HepG2 (cell line): ENCODE results near the gene CATSPERB. TPM values are rescaled to one million over a fixed set of nuclear protein-coding genes. Genes with fewer than 3 reads are reported as not detected.
"Not testable (repeated sequence)": the region's sequence is repeated elsewhere in the genome, so short reads cannot be mapped to it uniquely, and the experiment has no call there.

ENCODE experiments used
- ATAC-seq: fragments of 200-7000 bp; cut with Tn5 transposase; 3 replicates; pipeline ENCODE4 v1.9.1; 2020; ENCODE audit warnings: mild to moderate bottlenecking, moderate library complexity
- BruUV-seq: library from RNA; stranded (reverse); fragments of 400-500 nt; replicated peaks from 2 replicates; lab custom pipeline; 2021; lab: Mats Ljungman, UMichigan
- CTCF ChIA-PET: fragments of 300-600 bp; formaldehyde crosslinking; extraction: SDS; loops from one replicate; lab custom pipeline; 2021; ENCODE audit warnings: low total read pairs, inconsistent platforms, low intra/inter-chr PET ratio; lab: Yijun Ruan, JAX
- POLR2A ChIA-PET: fragments of 350-600 bp; sonication (Branson Sonifier 250); formaldehyde crosslinking; loops from one replicate; lab custom pipeline; 2020; ENCODE audit warnings: antibody characterized with exemption, inconsistent platforms; lab: Yijun Ruan, JAX
- DNase-seq: peaks from one replicate; pipeline ENCODE4 v3.0.0-alpha.2; 2015; ENCODE audit warnings: low spot score
- FAIRE-seq: peaks from 3 replicates; lab custom pipeline; 2011; peaks lifted over from hg19 to GRCh38; lab: Jason Lieb, UNC
- H2AFZ ChIP-seq: one replicate; pipeline ENCODE4 v1.6.1; 2011; ENCODE audit warnings: low read length, inconsistent platforms
- H3K27ac ChIP-seq: fragments of 300-600 bp; 3 replicates; pipeline ENCODE4 v1.8.0; 2011; ENCODE audit warnings: mixed run types, mild to moderate bottlenecking, mixed read lengths, low read length, inconsistent platforms; ENCODE audit not compliant: insufficient read depth; ENCODE audit errors: extremely low read length
- H3K27me3 ChIP-seq, 2 experiments: fragments of 200-600 bp in 1 of 2; 2 replicates in 1 of 2; 3 replicates in 1 of 2; pipeline versions ENCODE4 v1.6.0 to v1.8.0; 2011; ENCODE audit warnings: low read length in 2 of 2, mild to moderate bottlenecking in 2 of 2, moderate library complexity in 2 of 2, inconsistent platforms in 1 of 2; ENCODE audit not compliant: insufficient read depth in 2 of 2, control insufficient read depth in 1 of 2
- H3K36me3 ChIP-seq, 2 experiments: fragments of 200-600 bp in 1 of 2; replicated peaks in 1 of 2; 2 replicates in 1 of 2; 3 replicates in 1 of 2; pipeline versions ENCODE4 v1.5.1 to v1.8.0; 2011; ENCODE audit warnings: low read length in 2 of 2, inconsistent platforms in 1 of 2; ENCODE audit not compliant: insufficient read depth in 2 of 2, control insufficient read depth in 1 of 2
- H3K4me1 ChIP-seq: 2 replicates; pipeline ENCODE4 v1.5.1; 2012; ENCODE audit warnings: low read length, inconsistent platforms; ENCODE audit not compliant: insufficient read depth
- H3K4me2 ChIP-seq: 2 replicates; pipeline ENCODE4 v1.6.0; 2011; ENCODE audit warnings: low read depth, low read length, inconsistent platforms
- H3K4me3 ChIP-seq, 3 experiments: fragments of 200-600 bp in 1 of 3; sonication (generic), shearing (Covaris generic) in 1 of 3; replicated peaks in 1 of 3; 2 replicates each; pipeline ENCODE4 v1.5.1; 2011 to 2016; ENCODE audit warnings: low read length in 3 of 3, inconsistent platforms in 2 of 3, low read depth in 2 of 3, mild to moderate bottlenecking in 2 of 3, control low read depth in 1 of 3, mixed read lengths in 1 of 3; ENCODE audit not compliant: insufficient read depth in 1 of 3
- H3K79me2 ChIP-seq: one replicate; pipeline ENCODE4 v1.6.1; 2011; ENCODE audit warnings: low read length, inconsistent platforms; ENCODE audit not compliant: insufficient read depth
- H3K9ac ChIP-seq: 2 replicates; pipeline ENCODE4 v1.6.0; 2011; ENCODE audit warnings: mild to moderate bottlenecking, low read depth, low read length, inconsistent platforms; ENCODE audit not compliant: insufficient read depth
- H3K9me3 ChIP-seq: 2 replicates; pipeline ENCODE4 v1.5.1; 2012; ENCODE audit warnings: mild to moderate bottlenecking, low read length
- H4K20me1 ChIP-seq: 2 replicates; pipeline ENCODE4 v1.6.0; 2011; ENCODE audit warnings: inconsistent platforms, mild to moderate bottlenecking, low read length, moderate library complexity; ENCODE audit not compliant: insufficient read depth
- BHLHE40 ChIP-seq: IDR thresholded peaks from 2 replicates; pipeline ENCODE4 v1.6.1; 2011; ENCODE audit warnings: low read length, improper control_type of control experiment
- KAT8 ChIP-seq: IDR thresholded peaks from 2 replicates; pipeline ENCODE4 v1.6.1; 2016; ENCODE audit warnings: missing genetic modification reagents, missing compliant biosample characterization
- KLF11 ChIP-seq: IDR thresholded peaks from 2 replicates; pipeline ENCODE4 v1.6.1; 2016; ENCODE audit warnings: missing compliant biosample characterization
- KLF6 ChIP-seq: IDR thresholded peaks from 2 replicates; pipeline ENCODE4 v1.8.0; 2016; ENCODE audit warnings: missing biosample characterization, missing genetic modification reagents
- PAX8 ChIP-seq: sonication (generic); formaldehyde crosslinking; IDR thresholded peaks from 2 replicates; pipeline ENCODE4 v1.8.0; 2022; ENCODE audit warnings: mild to moderate bottlenecking, missing genetic modification reagents, borderline replicate concordance
- RBM22 ChIP-seq: fragments of 200-400 bp; formaldehyde crosslinking; optimal IDR thresholded peaks from 2 replicates; pipeline ENCODE3; 2017; ENCODE audit warnings: mild to moderate bottlenecking, low read length, moderate library complexity
- ZBTB14 ChIP-seq: sonication (generic); formaldehyde crosslinking; IDR thresholded peaks from 2 replicates; pipeline ENCODE4 v1.4.0; 2020; ENCODE audit warnings: missing genetic modification reagents
- ZC3H13 ChIP-seq: sonication (generic); formaldehyde crosslinking; IDR thresholded peaks from 2 replicates; pipeline ENCODE4 v1.8.1; 2023; ENCODE audit warnings: mild to moderate bottlenecking, missing genetic modification reagents, moderate library complexity
- ZNF441 ChIP-seq: sonication (generic); formaldehyde crosslinking; IDR thresholded peaks from 2 replicates; pipeline ENCODE4 v1.7.0; 2021; ENCODE audit warnings: missing genetic modification reagents, borderline replicate concordance
- ZNF577 ChIP-seq: sonication (generic); formaldehyde crosslinking; IDR thresholded peaks from 2 replicates; pipeline ENCODE4 v1.4.0; 2020; ENCODE audit warnings: mild to moderate bottlenecking, low read depth, missing genetic modification reagents, borderline replicate concordance
- ZNF616 ChIP-seq: sonication (generic); formaldehyde crosslinking; IDR thresholded peaks from 2 replicates; pipeline ENCODE4 v1.5.0; 2020; ENCODE audit warnings: low read depth, mild to moderate bottlenecking, missing genetic modification reagents
- ZNF777 ChIP-seq: sonication (generic); formaldehyde crosslinking; IDR thresholded peaks from 2 replicates; pipeline ENCODE4 v1.4.0; 2020; ENCODE audit warnings: missing genetic modification reagents
- WGBS: methylation state at CpG from one replicate; pipeline ENCODE4 v1.1.6; 2017; ENCODE audit warnings: low lambda C conversion rate; 5-methylcytosine and 5-hydroxymethylcytosine counted together
- in situ Hi-C: cut with HindIII; loops from 2 replicates; pipeline ENCODE4 v1.10.0; 2017; ENCODE audit warnings: low pct_unique_long_range_greater_than_20kb; ENCODE audit not compliant: extremely low pct_ligation_motif_present
- intact Hi-C: fragments of 100-400 bp; cut with micrococcal nuclease; formaldehyde crosslinking; loops from one replicate; pipeline ENCODE4 v1.10.0; 2022; ENCODE audit not compliant: unreplicated experiment
- polyA plus RNA-seq, 8 experiments: library from polyadenylated mRNA; depleted of rRNA in 3 of 8; stranded (reverse) in 7 of 8; unstranded in 1 of 8; fragments of >200 nt; fragmentation: Illumina TruSeq in 4 of 8; extraction: Trizol in 4 of 8; gene quantifications; 2 replicates each; pipeline versions ENCODE4 v1.2.1 to v1.2.3, GENCODE V29; 2011 to 2016; ENCODE audit warnings: low read depth in 4 of 8, missing spikeins in 1 of 8, mixed read lengths in 1 of 8; ENCODE audit not compliant: insufficient read depth in 1 of 8
- total RNA-seq, 5 experiments: library from RNA; depleted of rRNA; stranded (reverse); fragments of >200 nt; fragmentation: Illumina TruSeq; extraction: Trizol; gene quantifications; 2 replicates each; pipeline ENCODE4 v1.2.3, GENCODE V29; 2016; ENCODE audit warnings: low read depth in 1 of 5
- TF ChIP-seq, protein P1 (sequence below): sonication (generic); formaldehyde crosslinking; IDR thresholded peaks from 2 replicates; pipeline ENCODE4 v1.4.0; 2020; ENCODE audit warnings: missing genetic modification reagents

Gene CATSPERB
- total and polyA plus RNA-seq, 2 of the 13 experiments (the other 11 are each of a cell fraction or from before 2014, with no cell fraction given): not detected

- POLR2A ChIA-PET: no interaction called here
- Histone ChIP-seq H3K4me1 (no peaks in the 10 kb centered on the region), H3K79me2 (no peaks in the 10 kb centered on the region), H3K4me3 (no peak overlapping the region), H3K4me2 (no peak overlapping the region), H2AFZ (no peak overlapping the region), H3K27me3 (no peaks in the 10 kb centered on the region; a peak in 1 of 5 replicates), H4K20me1 (no peaks in the 10 kb centered on the region), H3K36me3 (no peaks in the 10 kb centered on the region), H3K9ac (no peak overlapping the region), H3K27ac (no peak overlapping the region), H3K9me3 (no peaks in the 10 kb centered on the region)
- in situ Hi-C loops (loop anchor here (25.0 kb wide), 1 partner anchor 242 kb away; no protein-coding TSS in a partner anchor), intact Hi-C loops (no loop called here)
- no peak for TF ChIP-seq BHLHE40
- TF ChIP-seq ZNF441 (CRISPR knock-in tag): no peak
- no peak for TF ChIP-seq RBM22
- no peak for TF ChIP-seq KAT8
- TF ChIP-seq KLF11: no peak
- no peak for TF ChIP-seq KLF6 (CRISPR knock-in tag)
- TF ChIP-seq ZNF577: no peak
- TF ChIP-seq ZC3H13: no peak
- TF ChIP-seq ZBTB14 (CRISPR knock-in tag): no peak
- no peak for TF ChIP-seq ZNF616 (CRISPR knock-in tag)
- TF ChIP-seq ZNF777: no peak
- TF ChIP-seq, protein P1, sequence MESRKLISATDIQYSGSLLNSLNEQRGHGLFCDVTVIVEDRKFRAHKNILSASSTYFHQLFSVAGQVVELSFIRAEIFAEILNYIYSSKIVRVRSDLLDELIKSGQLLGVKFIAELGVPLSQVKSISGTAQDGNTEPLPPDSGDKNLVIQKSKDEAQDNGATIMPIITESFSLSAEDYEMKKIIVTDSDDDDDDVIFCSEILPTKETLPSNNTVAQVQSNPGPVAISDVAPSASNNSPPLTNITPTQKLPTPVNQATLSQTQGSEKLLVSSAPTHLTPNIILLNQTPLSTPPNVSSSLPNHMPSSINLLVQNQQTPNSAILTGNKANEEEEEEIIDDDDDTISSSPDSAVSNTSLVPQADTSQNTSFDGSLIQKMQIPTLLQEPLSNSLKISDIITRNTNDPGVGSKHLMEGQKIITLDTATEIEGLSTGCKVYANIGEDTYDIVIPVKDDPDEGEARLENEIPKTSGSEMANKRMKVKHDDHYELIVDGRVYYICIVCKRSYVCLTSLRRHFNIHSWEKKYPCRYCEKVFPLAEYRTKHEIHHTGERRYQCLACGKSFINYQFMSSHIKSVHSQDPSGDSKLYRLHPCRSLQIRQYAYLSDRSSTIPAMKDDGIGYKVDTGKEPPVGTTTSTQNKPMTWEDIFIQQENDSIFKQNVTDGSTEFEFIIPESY: no peak
- no peak for TF ChIP-seq PAX8 (CRISPR knock-in tag)
- CTCF ChIA-PET: no interaction called here
- FAIRE-seq (no peak), DNase-seq (no peak), ATAC-seq (no peak)
- 5% methylated on average over 2 of the region's 2 CpGs for WGBS
- no TSS peak for BruUV-seq
Observed at GRCh38 chr14:91669867-91670266, 62.0 kb downstream of the CATSPERB start.

- not testable (repeated sequence) for BruUV-seq
Observed at GRCh38 chr14:91667101-91667500, 64.8 kb downstream of the CATSPERB start.

More at GRCh38 chr14:91667101-91667500, 64.8 kb downstream of the CATSPERB start:
- WGBS: 77% methylated on average over 2 of the region's 2 CpGs
- H3K27ac ChIP-seq, H3K4me2 ChIP-seq, POLR2A ChIA-PET, H3K4me3 ChIP-seq, H3K36me3 ChIP-seq, H3K79me2 ChIP-seq, H3K27me3 ChIP-seq, H3K9me3 ChIP-seq, H2AFZ ChIP-seq, ATAC-seq, intact Hi-C loops, H3K4me1 ChIP-seq, DNase-seq, FAIRE-seq, H3K9ac ChIP-seq, CTCF ChIA-PET, H4K20me1 ChIP-seq: not testable (repeated sequence)
- in situ Hi-C loops: loop anchor here (25.0 kb wide), 1 partner anchor 245 kb away; no protein-coding TSS in a partner anchor
